GM10847 (cell line): Measurements from ENCODE around the gene TBX3.

ENCODE experiments used
- POLR2A ChIP-seq: IDR thresholded peaks from 2 replicates; pipeline ENCODE4 v1.6.1; 2011; ENCODE audit not compliant: insufficient read length; ENCODE audit errors: extremely low read depth

TBX3 gene

GRCh38 chr12:114638790-114639435 lies 45.1 kb downstream of the TBX3 start:
- no peak for TF ChIP-seq POLR2A

- no peak for TF ChIP-seq POLR2A
Observed at GRCh38 chr12:114636723-114637480, 47.1 kb downstream of the TBX3 start.

GRCh38 chr12:114631242-114631641 lies 52.7 kb downstream of the TBX3 start:
- no peak for TF ChIP-seq POLR2A

GRCh38 chr12:114628199-114628598 lies 55.8 kb downstream of the TBX3 start:
- TF ChIP-seq POLR2A: no peak

- no peak for TF ChIP-seq POLR2A
Observed at GRCh38 chr12:114627393-114627792, 56.6 kb downstream of the TBX3 start.

- no peak for TF ChIP-seq POLR2A
Observed at GRCh38 chr12:114625294-114625851, 58.6 kb downstream of the TBX3 start.

GRCh38 chr12:114623737-114624136 lies 60.2 kb downstream of the TBX3 start:
- TF ChIP-seq POLR2A: no peak
